Kidney (tissue), 14 donors: ENCODE results near the gene ATP11A. TPM values are rescaled to one million over a fixed set of nuclear protein-coding genes. Genes with fewer than 3 reads are reported as not detected.
"Not testable (repeated sequence)": the region's sequence is repeated elsewhere in the genome, so short reads cannot be mapped to it uniquely, and the experiment has no call there.

Experiments used
- DNase-seq, 5 donors: peaks; one replicate each; pipeline ENCODE4 v3.0.0-alpha.2; 2013 to 2020
- FAIRE-seq: peaks from 2 replicates; lab custom pipeline; 2012; peaks lifted over from hg19 to GRCh38; lab: Jason Lieb, UNC
- H3K27ac ChIP-seq, 2 donors: one replicate each; pipeline ENCODE4 v1.7.0; 2013; ENCODE audit warnings: low read depth in 2 of 2, low read length in 2 of 2, inconsistent platforms in 1 of 2
- H3K27me3 ChIP-seq: one replicate; pipeline ENCODE4 v1.7.1; 2013; ENCODE audit warnings: low read length, inconsistent platforms; ENCODE audit not compliant: control insufficient read depth, insufficient read depth
- H3K36me3 ChIP-seq, 3 donors: one replicate each; pipeline versions ENCODE4 v1.7.0 to v1.7.1; 2013; ENCODE audit warnings: low read length in 3 of 3, control low read depth in 1 of 3, inconsistent platforms in 1 of 3; ENCODE audit not compliant: insufficient read depth in 3 of 3, control insufficient read depth in 2 of 3
- H3K4me1 ChIP-seq, 3 donors: one replicate each; pipeline versions ENCODE4 v1.7.0 to v1.7.1; 2013; ENCODE audit warnings: low read length in 3 of 3, inconsistent platforms in 1 of 3, low read depth in 1 of 3; ENCODE audit not compliant: control insufficient read depth in 2 of 3, insufficient read depth in 2 of 3
- H3K4me3 ChIP-seq, 3 donors: one replicate each; pipeline versions ENCODE4 v1.7.0 to v1.8.1; 2013; ENCODE audit warnings: low read length in 3 of 3, control low read depth in 1 of 3, inconsistent platforms in 1 of 3
- H3K9ac ChIP-seq, 3 donors: one replicate each; pipeline versions ENCODE4 v1.7.0 to v1.7.1; 2013; ENCODE audit warnings: low read length in 3 of 3, control low read depth in 1 of 3, inconsistent platforms in 1 of 3
- H3K9me3 ChIP-seq, 3 donors: one replicate each; pipeline versions ENCODE4 v1.7.0 to v1.7.1; 2013; ENCODE audit warnings: low read length in 3 of 3, control low read depth in 1 of 3, inconsistent platforms in 1 of 3; ENCODE audit not compliant: control insufficient read depth in 2 of 3, insufficient read depth in 1 of 3
- intact Hi-C: fragments of 100-400 bp; cut with DNase I; formaldehyde crosslinking; loops from one replicate; pipeline ENCODE4 v1.11.1; 2022
- polyA plus RNA-seq: library from polyadenylated mRNA; stranded (reverse); fragments of 350-450 nt; fragmentation: Illumina TruSeq; extraction: RNeasy Lipid Tissue Mini Kit (QIAGEN cat#74804); gene quantifications from one replicate; pipeline ENCODE4 v1.2.3, GENCODE V29; 2014; ENCODE audit warnings: low read depth, low replicate concordance; ENCODE audit not compliant: insufficient read depth
- total RNA-seq: library from RNA; stranded (reverse); fragmentation: NEBNext Ultra II Directional; extraction: Animal tissue kit (Norgen Biotek cat#: 25700); gene quantifications from one replicate; pipeline ENCODE4 v1.2.1, GENCODE V29; 2021
- TF ChIP-seq, protein P1 (sequence below): IDR thresholded peaks from 3 replicates; pipeline ENCODE4 v1.5.1; 2012; ENCODE audit warnings: mild to moderate bottlenecking, moderate library complexity, borderline replicate concordance; ENCODE audit not compliant: insufficient read depth; ENCODE audit errors: extremely low read depth
- donor health status: control.
- donor health status: control.
- donor health status: control.
- donor health status: control.
- donor health status: control.
- donor health status: DM: yes; HTN: yes; CAD: no.
- donor health status: Normal renal cell carcinoma (clear cell type).

ATP11A gene
- total and polyA plus RNA-seq, 2 donors from 2014 or later = 4.9 to 212 TPM

- no peak overlapping the region for H3K9ac ChIP-seq
- H3K9me3 ChIP-seq = no peaks in the 10 kb centered on the region
- peaks cover 0 to 14% (median 14%) of the 10 kb centered on the region in 3 donors for H3K4me1 ChIP-seq
- H3K27me3 ChIP-seq = no peaks in the 10 kb centered on the region
- no peak overlapping the region for H3K4me3 ChIP-seq
- FAIRE-seq = no peak
- intact Hi-C loops = no loop called here
- TF ChIP-seq, protein P1, sequence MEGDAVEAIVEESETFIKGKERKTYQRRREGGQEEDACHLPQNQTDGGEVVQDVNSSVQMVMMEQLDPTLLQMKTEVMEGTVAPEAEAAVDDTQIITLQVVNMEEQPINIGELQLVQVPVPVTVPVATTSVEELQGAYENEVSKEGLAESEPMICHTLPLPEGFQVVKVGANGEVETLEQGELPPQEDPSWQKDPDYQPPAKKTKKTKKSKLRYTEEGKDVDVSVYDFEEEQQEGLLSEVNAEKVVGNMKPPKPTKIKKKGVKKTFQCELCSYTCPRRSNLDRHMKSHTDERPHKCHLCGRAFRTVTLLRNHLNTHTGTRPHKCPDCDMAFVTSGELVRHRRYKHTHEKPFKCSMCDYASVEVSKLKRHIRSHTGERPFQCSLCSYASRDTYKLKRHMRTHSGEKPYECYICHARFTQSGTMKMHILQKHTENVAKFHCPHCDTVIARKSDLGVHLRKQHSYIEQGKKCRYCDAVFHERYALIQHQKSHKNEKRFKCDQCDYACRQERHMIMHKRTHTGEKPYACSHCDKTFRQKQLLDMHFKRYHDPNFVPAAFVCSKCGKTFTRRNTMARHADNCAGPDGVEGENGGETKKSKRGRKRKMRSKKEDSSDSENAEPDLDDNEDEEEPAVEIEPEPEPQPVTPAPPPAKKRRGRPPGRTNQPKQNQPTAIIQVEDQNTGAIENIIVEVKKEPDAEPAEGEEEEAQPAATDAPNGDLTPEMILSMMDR = no peak
- DNase-seq = no peak
- no peak overlapping the region for H3K27ac ChIP-seq
- H3K36me3 ChIP-seq = peaks cover 0 to 5% (median 2%) of the 10 kb centered on the region in 3 donors
These were observed 150.8 kb downstream of the ATP11A start for GRCh38 chr13:112840472-112841302.

DNA sequence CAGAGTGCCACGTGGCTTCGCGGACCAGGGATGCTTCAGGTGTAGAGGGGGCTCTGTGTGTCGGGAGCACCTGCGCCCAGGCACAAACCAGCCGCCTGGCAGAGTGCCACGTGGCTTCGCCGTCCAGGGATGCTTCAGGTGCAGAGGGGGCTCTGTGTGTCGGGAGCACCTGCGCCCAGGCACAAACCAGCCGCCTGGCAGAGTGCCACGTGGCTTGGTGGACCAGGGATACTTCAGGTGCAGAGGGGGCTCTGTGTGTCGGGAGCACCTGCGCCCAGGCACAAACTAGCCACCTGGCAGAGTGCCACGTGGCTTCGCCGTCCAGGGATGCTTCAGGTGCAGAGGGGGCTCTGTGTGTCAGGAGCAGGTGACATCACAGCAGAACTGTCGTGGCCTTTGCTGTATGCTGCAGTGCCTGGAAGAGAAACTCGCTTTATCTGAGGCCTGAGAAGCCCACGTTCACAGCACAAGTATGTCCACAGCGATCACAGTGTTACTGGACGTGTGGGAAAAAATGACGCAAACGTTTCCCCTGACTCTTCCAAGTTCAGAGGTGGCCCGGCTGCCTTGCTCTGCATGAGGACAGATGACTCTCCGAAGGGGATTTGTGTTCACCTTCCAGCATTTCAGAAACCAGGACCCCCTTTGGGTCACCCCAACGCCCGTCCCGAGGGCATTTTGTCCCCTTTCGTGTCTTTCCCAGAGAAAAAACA is 151.6 kb downstream of the ATP11A start:
- H3K4me1 ChIP-seq = peaks cover 0 to 14% (median 14%) of the 10 kb centered on the region in 3 donors
- H3K27ac ChIP-seq, H3K9me3 ChIP-seq, H3K9ac ChIP-seq, DNase-seq, H3K27me3 ChIP-seq, intact Hi-C loops, H3K4me3 ChIP-seq, H3K36me3 ChIP-seq, FAIRE-seq: not testable (repeated sequence)

GRCh38 chr13:112842343-112842856 is 152.6 kb downstream of the ATP11A start:
- TF ChIP-seq, protein P1 = no peak
- Histone ChIP-seq H3K27me3 (no peaks in the 10 kb centered on the region), H3K9ac (peak overlapping the region in 1 of 3 donors; percentile 41), H3K27ac (peak overlapping the region; percentile 43 to 45), H3K9me3 (no peaks in the 10 kb centered on the region), H3K4me1 (peaks cover 0 to 14% (median 14%) of the 10 kb centered on the region in 3 donors), H3K36me3 (peaks cover 0 to 5% (median 2%) of the 10 kb centered on the region in 3 donors), H3K4me3 (peak overlapping the region in 2 of 3 donors; percentile 36 to 50)
- intact Hi-C loops = no loop called here
- FAIRE-seq (no peak), DNase-seq (peak in 2 of 5 donors; percentile 20 to 53)
